SIG-M5 (cell line): Measurements from ENCODE around the gene VEGFA.

ENCODE experiments used
- DNase-seq: peaks from one replicate; lab custom pipeline; 2025; lab: John Stamatoyannopoulos, UW

VEGFA gene

GRCh38 chr6:43785220-43785752 lies 15.3 kb downstream of the VEGFA start:
- DNase-seq = no peak

DNA sequence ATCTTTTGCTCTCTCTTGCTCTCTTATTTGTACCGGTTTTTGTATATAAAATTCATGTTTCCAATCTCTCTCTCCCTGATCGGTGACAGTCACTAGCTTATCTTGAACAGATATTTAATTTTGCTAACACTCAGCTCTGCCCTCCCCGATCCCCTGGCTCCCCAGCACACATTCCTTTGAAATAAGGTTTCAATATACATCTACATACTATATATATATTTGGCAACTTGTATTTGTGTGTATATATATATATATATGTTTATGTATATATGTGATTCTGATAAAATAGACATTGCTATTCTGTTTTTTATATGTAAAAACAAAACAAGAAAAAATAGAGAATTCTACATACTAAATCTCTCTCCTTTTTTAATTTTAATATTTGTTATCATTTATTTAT lies 15.9 kb downstream of the VEGFA start:
- no peak for DNase-seq

- DNase-seq = no peak
These were observed 16.8 kb downstream of the VEGFA start for GRCh38 chr6:43786664-43787329.

DNA sequence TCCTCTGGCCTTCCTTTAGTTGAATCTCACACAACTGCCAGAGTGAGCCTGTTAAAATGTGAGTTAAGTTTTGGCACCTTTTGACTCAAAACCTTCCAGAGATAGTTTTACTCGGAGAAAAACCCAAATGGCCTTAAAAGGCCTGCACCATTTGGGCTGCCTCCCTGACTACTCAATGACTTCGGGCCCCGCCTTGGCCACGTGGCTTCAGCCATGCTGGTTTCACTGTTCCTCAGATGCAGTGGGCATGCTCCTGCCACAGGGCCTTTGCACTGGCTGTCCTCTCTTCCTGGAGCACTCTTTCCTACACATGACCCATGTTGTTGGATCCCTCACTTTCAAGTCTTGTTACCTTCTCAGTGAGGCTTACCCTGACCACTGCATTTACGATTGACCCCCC lies 18.3 kb downstream of the VEGFA start:
- DNase-seq = no peak

DNA sequence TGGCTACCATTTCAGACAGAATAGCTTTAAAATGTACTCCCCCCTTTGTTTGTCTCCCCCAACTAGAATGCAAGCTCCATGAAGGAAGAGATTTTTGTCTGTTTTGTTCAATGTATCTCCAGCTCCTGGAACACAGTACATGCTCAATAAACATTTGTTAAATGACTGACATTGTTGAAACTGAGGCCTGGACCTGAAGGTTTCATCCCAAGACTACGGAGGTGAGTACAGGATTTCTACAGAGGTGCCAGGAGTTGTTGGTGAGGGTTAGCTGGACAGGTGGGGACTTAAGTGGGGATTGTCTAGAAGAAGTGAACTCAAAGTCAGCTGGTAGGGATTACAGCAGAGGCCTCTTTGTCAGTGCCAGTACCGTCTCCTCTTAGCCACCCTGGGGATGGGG lies 19.4 kb downstream of the VEGFA start:
- no peak for DNase-seq

GRCh38 chr6:43790031-43790430 lies 20.0 kb downstream of the VEGFA start:
- peak; percentile 72 for DNase-seq

- DNase-seq = no peak
These were observed 21.9 kb downstream of the VEGFA start for GRCh38 chr6:43791745-43792422.

GRCh38 chr6:43793154-43793874 lies 23.3 kb downstream of the VEGFA start:
- DNase-seq = no peak

DNA sequence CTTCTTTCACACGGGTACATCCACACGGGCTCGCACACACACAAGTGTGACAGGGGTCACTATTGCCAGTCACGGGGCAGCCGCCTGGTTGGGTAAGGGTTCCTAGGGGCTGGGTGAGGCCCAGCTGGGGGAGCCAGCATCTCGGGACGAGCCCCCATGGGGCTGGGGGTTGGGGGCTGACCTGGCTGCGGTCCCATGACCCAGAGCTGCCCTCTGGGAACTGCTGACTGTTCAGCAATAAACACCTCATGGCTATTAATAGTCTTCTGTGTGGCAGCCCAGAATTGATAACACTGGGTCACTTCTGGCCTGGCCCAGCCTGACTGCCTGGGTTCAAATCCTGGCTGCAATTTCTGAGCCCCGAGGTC lies 23.8 kb downstream of the VEGFA start:
- no peak for DNase-seq

DNA sequence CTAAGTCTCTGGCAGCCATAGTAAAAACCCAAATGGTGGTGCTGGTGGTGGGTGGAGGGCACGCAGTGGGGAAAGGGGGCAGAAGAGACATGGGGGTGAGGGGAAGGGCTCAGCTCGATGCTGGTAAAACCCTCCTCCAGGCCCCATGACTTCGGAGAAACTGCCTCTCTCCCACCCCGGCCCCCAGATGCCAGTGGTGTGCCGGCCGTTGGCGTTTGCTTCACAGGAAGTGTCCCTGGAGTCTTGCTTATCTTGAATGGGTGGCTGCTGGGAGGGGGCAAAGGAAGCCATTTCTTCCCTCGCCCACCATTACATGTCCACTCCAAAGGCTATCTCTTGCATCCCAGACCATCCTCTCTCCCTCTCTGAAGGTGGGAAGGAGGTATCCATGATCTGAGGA lies 25.4 kb downstream of the VEGFA start:
- DNase-seq = no peak

DNA sequence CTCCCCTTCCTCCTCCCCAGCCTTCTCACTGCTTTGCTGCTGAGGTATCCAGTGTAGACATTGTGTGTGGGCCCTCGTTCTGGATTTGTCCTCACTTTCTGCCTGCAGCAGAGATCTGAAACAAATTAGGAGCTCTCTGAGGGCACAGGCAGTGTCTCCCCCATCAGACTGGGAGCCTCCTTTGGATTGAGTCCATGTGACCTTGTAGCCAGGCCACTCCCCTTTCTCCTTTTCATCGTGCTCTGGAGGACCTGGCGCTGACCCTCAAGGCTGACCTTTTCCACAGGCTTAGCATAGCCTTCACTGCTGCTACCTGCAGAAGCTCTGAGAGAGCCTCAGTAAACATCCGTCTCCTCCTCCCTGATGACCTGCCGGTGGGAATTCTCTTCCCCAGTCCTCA lies 26.2 kb downstream of the VEGFA start:
- no peak for DNase-seq

DNA sequence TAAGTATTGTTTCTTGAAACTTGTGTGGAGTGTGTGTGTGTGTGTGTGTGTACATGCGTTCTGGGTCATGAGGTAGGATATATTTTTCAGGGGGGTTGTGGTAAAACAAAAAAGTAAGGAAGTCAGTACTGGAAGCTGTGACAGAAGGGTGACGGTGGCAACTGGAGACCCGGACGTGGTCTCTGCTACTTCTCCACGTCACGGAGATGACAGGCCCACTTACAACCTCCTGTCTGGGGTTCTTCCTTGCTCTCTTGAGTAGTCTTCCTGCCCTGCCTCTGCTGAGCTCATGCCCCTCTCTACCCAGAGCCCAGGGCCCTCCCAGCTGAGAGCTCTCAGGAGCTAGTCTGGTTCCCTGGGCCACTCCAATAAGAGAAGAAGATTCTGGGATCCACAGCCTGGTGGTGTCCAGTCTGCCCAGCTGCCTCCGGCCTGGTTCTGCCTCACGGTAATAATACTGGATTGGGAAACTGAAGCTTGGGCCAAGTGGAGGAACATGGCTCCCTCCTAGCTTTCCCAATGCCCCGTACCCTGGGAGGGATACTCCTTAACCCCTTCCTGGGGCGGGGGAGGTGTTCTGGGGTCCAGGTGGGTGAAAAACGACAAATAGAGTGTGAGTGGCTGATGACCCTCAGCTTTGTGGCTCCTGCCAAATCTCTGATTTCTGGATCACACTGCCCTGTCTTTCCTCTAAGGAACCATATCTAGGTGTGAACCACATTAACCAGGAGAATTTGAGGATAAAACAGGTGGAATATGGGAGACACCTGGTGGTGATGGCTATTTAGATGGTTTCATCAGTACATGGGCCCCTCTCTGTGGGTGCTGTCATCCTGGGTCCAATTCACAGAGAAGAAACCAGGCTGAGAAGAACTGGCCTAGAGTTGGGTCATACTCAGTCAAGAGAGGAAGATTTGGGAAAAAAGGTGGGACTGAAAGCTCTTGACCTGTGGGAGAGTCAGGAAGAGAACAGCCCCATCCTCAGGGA lies 27.2 kb downstream of the VEGFA start:
- DNase-seq = no peak

GRCh38 chr6:43797919-43798318 lies 27.9 kb downstream of the VEGFA start:
- DNase-seq = no peak

DNA sequence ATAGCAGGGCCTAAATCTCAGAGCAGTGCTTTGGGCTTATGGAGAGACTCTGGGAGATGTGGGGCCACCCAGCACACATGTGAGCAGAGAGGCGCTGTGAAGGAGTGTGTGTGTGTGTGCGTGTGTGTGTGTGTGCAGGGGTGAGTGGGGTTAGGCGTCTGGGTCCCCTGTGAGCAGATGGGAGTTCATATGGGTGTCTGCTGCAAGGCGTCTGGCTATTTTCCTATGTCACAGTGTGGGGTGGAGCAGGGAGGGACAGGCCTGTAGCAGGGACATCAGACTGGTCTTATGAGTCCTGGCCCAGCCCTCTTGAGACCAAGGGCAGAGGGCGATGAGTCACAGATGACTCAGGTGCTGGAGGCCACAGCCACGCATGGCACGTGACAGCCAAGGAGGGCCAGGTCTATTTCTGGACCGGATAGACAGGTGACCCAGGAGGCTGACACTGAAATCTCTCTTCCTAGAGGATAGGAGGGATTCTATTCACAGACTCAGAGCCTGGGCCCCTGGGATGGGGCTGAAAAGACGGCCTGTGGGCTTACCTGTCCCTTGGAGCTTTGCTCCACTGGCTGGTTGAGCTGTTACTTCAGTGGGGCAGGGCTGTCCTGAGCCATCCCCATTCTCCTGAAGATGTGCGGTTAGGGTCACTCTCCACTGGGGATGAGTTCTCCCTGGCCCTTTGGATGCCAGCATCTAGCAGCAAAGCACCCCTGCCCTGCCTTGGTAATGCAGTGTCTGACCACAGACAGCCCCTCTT lies 28.9 kb downstream of the VEGFA start:
- DNase-seq = no peak

- DNase-seq = peak; percentile 19
These were observed 29.7 kb downstream of the VEGFA start for GRCh38 chr6:43799551-43800297.

DNA sequence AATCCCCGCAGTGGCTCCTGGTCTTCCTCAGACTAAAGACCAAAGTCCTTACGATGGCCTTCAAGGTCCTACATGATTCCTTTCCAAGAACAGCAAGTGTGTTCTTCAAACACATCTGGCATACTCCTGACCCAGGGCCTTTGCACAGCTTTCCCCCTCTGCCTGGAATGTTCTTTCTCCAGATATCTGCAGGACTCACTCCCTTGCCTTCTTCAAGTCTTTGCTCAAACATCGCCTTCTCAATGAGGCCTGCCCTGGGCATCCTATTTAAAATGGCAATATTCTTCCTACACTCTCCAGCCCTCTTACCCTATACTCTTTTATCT lies 30.2 kb downstream of the VEGFA start:
- no peak for DNase-seq

GRCh38 chr6:43800746-43801494 lies 30.9 kb downstream of the VEGFA start:
- no peak for DNase-seq

GRCh38 chr6:43801495-43802181 lies 31.6 kb downstream of the VEGFA start:
- DNase-seq = no peak
